ENCODE data around the gene BRIX1. TPM values are rescaled to one million over a fixed set of nuclear protein-coding genes. Genes with fewer than 3 reads are reported as not detected.

The BRIX1 gene
- polyA plus RNA-seq (2013, experiment 1 of 4) = 46.2 TPM
- 45.8 TPM for polyA plus RNA-seq (2013, experiment 2 of 4)
- 42.7 TPM for polyA plus RNA-seq (2013, experiment 3 of 4)
- 49.4 TPM for polyA plus RNA-seq (2013, experiment 4 of 4)

GRCh38 chr5:34915139-34915855 is at the start of gene BRIX1, which contains the start of gene RAD1:
BRIX1 (plus strand) TSS chr5:34915711; CDS start chr5:34915739, 28 bp downstream.
RAD1 (minus strand) TSS chr5:34915504; CDS start chr5:34914892, 612 bp downstream.
- H3K4me1 ChIP-seq (ENCODE audit: control insufficient read depth, insufficient read depth, low read length) = peaks cover 6% of the 10 kb centered on the region
- peak within 1 kb of the TSS; percentile 98 for H3K4me3 ChIP-seq (ENCODE audit: insufficient read depth, low read depth, low read length)
- no peaks in the 10 kb centered on the region for H3K27me3 ChIP-seq (ENCODE audit: control insufficient read depth, insufficient read depth, low read length, poor library complexity, severe bottlenecking)
- peak within 1 kb of the TSS; percentile 89 for H3K27ac ChIP-seq (ENCODE audit: insufficient read depth, low read depth, low read length, poor library complexity, severe bottlenecking)
- WGBS, 2 experiments = 0% methylated on average over 67 of the region's 67 CpGs
- H3K36me3 ChIP-seq (ENCODE audit: control insufficient read depth, insufficient read depth, low read length) = peaks cover 15% of the 10 kb centered on the region
- H3K9me3 ChIP-seq (ENCODE audit: control insufficient read depth, low read length) = no peaks in the 10 kb centered on the region

- no peaks in the 10 kb centered on the region for H3K36me3 ChIP-seq (ENCODE audit: control insufficient read depth, insufficient read depth, low read length)
- H3K27me3 ChIP-seq (ENCODE audit: control insufficient read depth, insufficient read depth, low read length, poor library complexity, severe bottlenecking) = no peaks in the 10 kb centered on the region
- H3K4me3 ChIP-seq (ENCODE audit: insufficient read depth, low read depth, low read length) = no peak overlapping the region
- 89% methylated on average over 2 to 3 of the region's 3 CpGs for WGBS, 2 experiments
- H3K27ac ChIP-seq (ENCODE audit: insufficient read depth, low read depth, low read length, poor library complexity, severe bottlenecking) = no peak overlapping the region
- no peaks in the 10 kb centered on the region for H3K9me3 ChIP-seq (ENCODE audit: control insufficient read depth, low read length)
- no peaks in the 10 kb centered on the region for H3K4me1 ChIP-seq (ENCODE audit: control insufficient read depth, insufficient read depth, low read length)
These were observed 48.5 kb upstream of the BRIX1 start for GRCh38 chr5:34866989-34867471.

DNA sequence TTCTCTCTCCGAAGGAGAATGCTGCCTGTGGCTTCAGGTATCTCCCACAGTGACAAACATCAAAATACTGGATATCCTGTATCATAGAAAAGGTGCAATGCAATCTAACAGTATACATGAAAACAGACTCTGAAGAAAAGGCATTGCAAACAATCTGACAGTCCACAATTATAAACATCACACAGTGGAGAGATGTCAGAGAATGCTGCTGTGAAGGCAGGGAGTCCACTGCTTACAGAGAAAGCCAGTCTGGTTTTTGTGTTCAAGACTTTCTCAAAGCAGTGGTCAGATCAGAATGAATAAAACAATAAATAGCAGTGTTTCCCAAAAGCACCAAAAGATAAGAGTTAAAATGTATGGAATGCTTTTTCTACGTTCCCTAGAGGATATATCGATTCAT is 47.9 kb upstream of the BRIX1 start:
- Histone ChIP-seq H3K4me1 (ENCODE audit: control insufficient read depth, insufficient read depth, low read length) (no peaks in the 10 kb centered on the region), H3K36me3 (ENCODE audit: control insufficient read depth, insufficient read depth, low read length) (no peaks in the 10 kb centered on the region), H3K9me3 (ENCODE audit: control insufficient read depth, low read length) (no peaks in the 10 kb centered on the region), H3K27me3 (ENCODE audit: control insufficient read depth, insufficient read depth, low read length, poor library complexity, severe bottlenecking) (no peaks in the 10 kb centered on the region), H3K4me3 (ENCODE audit: insufficient read depth, low read depth, low read length) (no peak overlapping the region), H3K27ac (ENCODE audit: insufficient read depth, low read depth, low read length, poor library complexity, severe bottlenecking) (no peak overlapping the region)
- WGBS, 2 experiments = 82 to 94% methylated on average over 1 to 3 of the region's 3 CpGs

DNA sequence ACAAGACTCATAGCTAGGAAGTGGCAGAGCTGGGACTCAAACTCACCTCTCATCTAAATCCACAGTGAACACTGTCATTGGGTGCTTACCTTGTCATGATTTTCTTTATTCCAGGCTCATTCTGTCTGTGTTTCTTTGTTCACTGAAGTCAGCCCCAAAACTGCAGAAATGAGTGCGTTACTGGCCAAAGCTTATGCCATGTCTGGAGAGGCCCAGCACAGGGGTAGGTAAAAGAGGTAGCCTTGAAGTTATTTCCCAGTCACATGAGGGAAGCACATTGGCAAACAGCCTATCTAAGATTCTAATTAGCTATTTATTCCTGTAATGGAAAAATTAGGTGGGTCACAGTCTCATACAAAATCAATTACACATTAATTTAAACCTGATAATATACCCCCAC is 46.7 kb upstream of the BRIX1 start:
- Histone ChIP-seq H3K4me3 (ENCODE audit: insufficient read depth, low read depth, low read length) (no peak overlapping the region), H3K27me3 (ENCODE audit: control insufficient read depth, insufficient read depth, low read length, poor library complexity, severe bottlenecking) (no peaks in the 10 kb centered on the region), H3K36me3 (ENCODE audit: control insufficient read depth, insufficient read depth, low read length) (no peaks in the 10 kb centered on the region), H3K4me1 (ENCODE audit: control insufficient read depth, insufficient read depth, low read length) (no peaks in the 10 kb centered on the region), H3K9me3 (ENCODE audit: control insufficient read depth, low read length) (no peaks in the 10 kb centered on the region), H3K27ac (ENCODE audit: insufficient read depth, low read depth, low read length, poor library complexity, severe bottlenecking) (no peak overlapping the region)
- 94 to 100% methylated on average over 1 of the region's 1 CpG for WGBS, 2 experiments

DNA sequence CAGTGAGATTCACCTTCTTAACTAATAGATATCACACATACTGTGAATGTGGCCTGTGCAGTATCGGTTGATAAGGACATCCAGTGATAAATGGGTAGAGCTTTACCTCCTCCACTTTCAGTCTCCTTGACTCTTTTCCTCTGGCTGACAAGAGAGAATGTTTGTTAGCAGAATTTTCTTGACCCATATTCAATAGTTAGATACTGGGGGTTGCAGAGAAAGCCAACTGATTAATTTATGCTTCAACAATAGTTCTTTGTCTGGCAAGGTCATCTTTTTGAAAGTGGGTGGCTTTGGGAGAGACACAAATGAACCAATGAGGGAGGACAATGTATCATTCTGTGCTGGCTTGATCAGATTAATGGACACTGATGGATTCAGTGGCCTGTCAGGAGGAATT is 46.3 kb upstream of the BRIX1 start:
- Histone ChIP-seq H3K27ac (ENCODE audit: insufficient read depth, low read depth, low read length, poor library complexity, severe bottlenecking) (no peak overlapping the region), H3K27me3 (ENCODE audit: control insufficient read depth, insufficient read depth, low read length, poor library complexity, severe bottlenecking) (no peaks in the 10 kb centered on the region), H3K4me1 (ENCODE audit: control insufficient read depth, insufficient read depth, low read length) (no peaks in the 10 kb centered on the region), H3K4me3 (ENCODE audit: insufficient read depth, low read depth, low read length) (no peak overlapping the region), H3K9me3 (ENCODE audit: control insufficient read depth, low read length) (no peaks in the 10 kb centered on the region), H3K36me3 (ENCODE audit: control insufficient read depth, insufficient read depth, low read length) (no peaks in the 10 kb centered on the region)
- 100% methylated on average over 1 of the region's 1 CpG for WGBS, 2 experiments

GRCh38 chr5:34870382-34870781 is 45.1 kb upstream of the BRIX1 start:
- Histone ChIP-seq H3K27ac (ENCODE audit: insufficient read depth, low read depth, low read length, poor library complexity, severe bottlenecking) (no peak overlapping the region), H3K36me3 (ENCODE audit: control insufficient read depth, insufficient read depth, low read length) (no peaks in the 10 kb centered on the region), H3K4me1 (ENCODE audit: control insufficient read depth, insufficient read depth, low read length) (no peaks in the 10 kb centered on the region), H3K4me3 (ENCODE audit: insufficient read depth, low read depth, low read length) (no peak overlapping the region), H3K27me3 (ENCODE audit: control insufficient read depth, insufficient read depth, low read length, poor library complexity, severe bottlenecking) (no peaks in the 10 kb centered on the region), H3K9me3 (ENCODE audit: control insufficient read depth, low read length) (no peaks in the 10 kb centered on the region)
- WGBS, 2 experiments = 80 to 100% methylated on average over 2 of the region's 2 CpGs

DNA sequence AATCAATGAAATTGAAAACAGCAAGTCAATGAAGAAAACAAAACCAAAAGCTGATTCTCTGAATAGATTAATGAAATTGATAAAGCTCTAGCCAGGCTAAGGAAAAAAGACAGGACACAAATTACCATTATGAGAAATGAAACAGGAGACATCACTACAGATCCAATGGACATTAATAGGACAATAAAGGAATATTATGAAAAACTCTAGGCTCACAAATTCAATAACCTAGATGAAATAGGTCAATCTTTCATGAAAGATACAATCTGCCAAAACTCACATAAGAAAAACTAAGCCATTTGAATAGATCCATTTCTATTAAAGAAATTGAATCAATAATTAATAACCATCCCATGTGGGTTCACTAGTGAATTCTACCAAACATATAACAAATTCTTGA is 39.2 kb upstream of the BRIX1 start:
- H3K4me1 ChIP-seq (ENCODE audit: control insufficient read depth, insufficient read depth, low read length) = no peaks in the 10 kb centered on the region
- H3K36me3 ChIP-seq (ENCODE audit: control insufficient read depth, insufficient read depth, low read length) = no peaks in the 10 kb centered on the region
- no peaks in the 10 kb centered on the region for H3K27me3 ChIP-seq (ENCODE audit: control insufficient read depth, insufficient read depth, low read length, poor library complexity, severe bottlenecking)
- H3K4me3 ChIP-seq (ENCODE audit: insufficient read depth, low read depth, low read length) = no peak overlapping the region
- H3K27ac ChIP-seq (ENCODE audit: insufficient read depth, low read depth, low read length, poor library complexity, severe bottlenecking) = no peak overlapping the region
- H3K9me3 ChIP-seq (ENCODE audit: control insufficient read depth, low read length) = no peaks in the 10 kb centered on the region

GRCh38 chr5:34881246-34881645 is 34.3 kb upstream of the BRIX1 start:
- Histone ChIP-seq H3K4me3 (ENCODE audit: insufficient read depth, low read depth, low read length) (no peak overlapping the region), H3K36me3 (ENCODE audit: control insufficient read depth, insufficient read depth, low read length) (no peaks in the 10 kb centered on the region), H3K9me3 (ENCODE audit: control insufficient read depth, low read length) (no peaks in the 10 kb centered on the region), H3K4me1 (ENCODE audit: control insufficient read depth, insufficient read depth, low read length) (no peaks in the 10 kb centered on the region), H3K27ac (ENCODE audit: insufficient read depth, low read depth, low read length, poor library complexity, severe bottlenecking) (no peak overlapping the region), H3K27me3 (ENCODE audit: control insufficient read depth, insufficient read depth, low read length, poor library complexity, severe bottlenecking) (no peaks in the 10 kb centered on the region)

DNA sequence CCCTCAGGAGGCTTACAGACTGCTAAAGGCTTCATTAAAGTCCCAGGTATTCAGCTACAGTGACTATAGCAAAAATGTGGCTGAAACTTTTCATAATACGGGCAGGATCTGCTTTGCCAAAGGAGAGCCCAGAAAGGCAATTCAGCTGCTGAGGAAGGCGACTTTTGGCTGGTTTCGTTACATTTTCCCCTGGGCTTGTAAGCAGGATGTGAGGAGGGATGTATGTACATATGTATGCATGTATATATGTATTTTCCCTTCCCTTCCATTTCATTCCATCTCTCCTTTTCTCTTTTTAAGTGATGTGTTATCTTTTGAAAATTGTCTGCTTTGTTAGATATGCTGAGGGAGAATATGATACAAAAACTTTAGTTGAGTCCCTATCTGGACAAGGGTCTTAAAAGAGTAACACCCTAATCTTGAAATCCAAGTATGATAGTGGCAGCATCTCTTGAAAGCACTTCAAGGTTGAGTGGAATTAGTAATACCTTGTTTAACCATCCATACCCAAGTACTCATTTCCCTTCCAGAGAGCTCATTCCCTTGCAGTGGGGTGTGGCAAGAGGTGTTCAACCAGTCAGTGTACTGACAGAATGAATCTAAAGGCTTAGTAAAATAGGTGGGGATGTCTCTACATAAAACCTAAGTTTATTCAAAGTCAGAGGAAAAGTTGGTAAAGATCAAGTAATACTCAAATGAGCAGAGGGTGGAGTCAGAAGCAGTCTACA is 29.0 kb upstream of the BRIX1 start:
- 96 to 99% methylated on average over 3 of the region's 3 CpGs for WGBS, 2 experiments
- no peak overlapping the region for H3K4me3 ChIP-seq (ENCODE audit: insufficient read depth, low read depth, low read length)
- no peak overlapping the region for H3K27ac ChIP-seq (ENCODE audit: insufficient read depth, low read depth, low read length, poor library complexity, severe bottlenecking)
- H3K27me3 ChIP-seq (ENCODE audit: control insufficient read depth, insufficient read depth, low read length, poor library complexity, severe bottlenecking) = no peaks in the 10 kb centered on the region
- no peaks in the 10 kb centered on the region for H3K4me1 ChIP-seq (ENCODE audit: control insufficient read depth, insufficient read depth, low read length)
- H3K9me3 ChIP-seq (ENCODE audit: control insufficient read depth, low read length) = no peaks in the 10 kb centered on the region
- no peaks in the 10 kb centered on the region for H3K36me3 ChIP-seq (ENCODE audit: control insufficient read depth, insufficient read depth, low read length)

- 94 to 95% methylated on average over 1 of the region's 1 CpG for WGBS, 2 experiments
These were observed 26.1 kb upstream of the BRIX1 start for GRCh38 chr5:34889394-34889793.

More at GRCh38 chr5:34889394-34889793, 26.1 kb upstream of the BRIX1 start:
- H3K4me3 ChIP-seq (ENCODE audit: insufficient read depth, low read depth, low read length) = no peak overlapping the region
- no peaks in the 10 kb centered on the region for H3K27me3 ChIP-seq (ENCODE audit: control insufficient read depth, insufficient read depth, low read length, poor library complexity, severe bottlenecking)
- no peaks in the 10 kb centered on the region for H3K4me1 ChIP-seq (ENCODE audit: control insufficient read depth, insufficient read depth, low read length)
- H3K36me3 ChIP-seq (ENCODE audit: control insufficient read depth, insufficient read depth, low read length) = no peaks in the 10 kb centered on the region
- no peaks in the 10 kb centered on the region for H3K9me3 ChIP-seq (ENCODE audit: control insufficient read depth, low read length)
- no peak overlapping the region for H3K27ac ChIP-seq (ENCODE audit: insufficient read depth, low read depth, low read length, poor library complexity, severe bottlenecking)
